ENCODE results near the gene TMEM198.

DNA sequence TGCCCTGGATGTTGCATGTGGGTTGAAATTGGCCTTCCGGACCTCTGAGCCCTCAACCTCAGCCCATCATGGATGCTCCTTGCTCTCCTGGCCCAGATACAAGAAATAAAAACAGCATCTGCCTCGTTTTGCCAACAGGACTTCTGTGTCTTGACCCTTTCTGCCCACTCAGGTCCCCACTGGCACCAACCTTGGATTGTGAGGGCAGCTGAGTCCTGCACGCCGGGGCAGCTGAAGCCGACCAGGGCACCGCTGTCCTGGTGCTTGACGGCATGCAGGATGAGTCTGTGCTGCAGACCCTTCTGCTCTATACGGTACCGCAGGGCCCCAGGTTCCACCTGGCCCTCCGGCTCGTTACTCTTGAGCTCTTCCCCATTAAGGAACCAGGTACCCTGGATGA lies 22.8 kb downstream of the TMEM198 start:
- TF ChIP-seq, protein P1, sequence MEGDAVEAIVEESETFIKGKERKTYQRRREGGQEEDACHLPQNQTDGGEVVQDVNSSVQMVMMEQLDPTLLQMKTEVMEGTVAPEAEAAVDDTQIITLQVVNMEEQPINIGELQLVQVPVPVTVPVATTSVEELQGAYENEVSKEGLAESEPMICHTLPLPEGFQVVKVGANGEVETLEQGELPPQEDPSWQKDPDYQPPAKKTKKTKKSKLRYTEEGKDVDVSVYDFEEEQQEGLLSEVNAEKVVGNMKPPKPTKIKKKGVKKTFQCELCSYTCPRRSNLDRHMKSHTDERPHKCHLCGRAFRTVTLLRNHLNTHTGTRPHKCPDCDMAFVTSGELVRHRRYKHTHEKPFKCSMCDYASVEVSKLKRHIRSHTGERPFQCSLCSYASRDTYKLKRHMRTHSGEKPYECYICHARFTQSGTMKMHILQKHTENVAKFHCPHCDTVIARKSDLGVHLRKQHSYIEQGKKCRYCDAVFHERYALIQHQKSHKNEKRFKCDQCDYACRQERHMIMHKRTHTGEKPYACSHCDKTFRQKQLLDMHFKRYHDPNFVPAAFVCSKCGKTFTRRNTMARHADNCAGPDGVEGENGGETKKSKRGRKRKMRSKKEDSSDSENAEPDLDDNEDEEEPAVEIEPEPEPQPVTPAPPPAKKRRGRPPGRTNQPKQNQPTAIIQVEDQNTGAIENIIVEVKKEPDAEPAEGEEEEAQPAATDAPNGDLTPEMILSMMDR (IDR thresholded peaks at IDR 0.05) = no peak
- TF ChIP-seq ZFX (IDR thresholded peaks at IDR 0.05; ENCODE audit: borderline replicate concordance) = no peak
